A549 (cell line): ENCODE results near the gene BIK. TPM values are rescaled to one million over a fixed set of nuclear protein-coding genes. Genes with fewer than 3 reads are reported as not detected.

Source experiments
- ATAC-seq, 2 experiments: fragments of 200-7000 bp in 1 of 2; fragments of >200 bp in 1 of 2; cut with Nextera tagmentation in 1 of 2; cut with Tn5 transposase in 1 of 2; 3 replicates each; pipeline versions ENCODE4 v1.8.0 to v1.9.1; 2018 to 2020; ENCODE audit warnings: mild to moderate bottlenecking in 1 of 2, moderate library complexity in 1 of 2
- CTCF ChIA-PET: fragments of 300-600 bp; sonication (Branson Sonifier 250); formaldehyde crosslinking; extraction: SDS; loops from one replicate; lab custom pipeline; 2021; ENCODE audit warnings: antibody characterized with exemption, inconsistent platforms; lab: Yijun Ruan, JAX
- POLR2A ChIA-PET: fragments of 350-600 bp; formaldehyde crosslinking; extraction: SDS; loops from one replicate; lab custom pipeline; 2021; ENCODE audit warnings: antibody characterized with exemption, inconsistent platforms; lab: Yijun Ruan, JAX
- DNase-seq, 2 experiments: peaks; one replicate each; pipeline versions ENCODE4 v3.0.0 to v3.0.0-alpha.2; 2011 to 2016; ENCODE audit warnings: low read depth in 1 of 2, low spot score in 1 of 2
- FAIRE-seq: peaks from 2 replicates; lab custom pipeline; 2011; peaks lifted over from hg19 to GRCh38; lab: Jason Lieb, UNC
- H3K27ac ChIP-seq, 2 experiments: fragments of >200 bp; sonication (Bioruptor Twin); formaldehyde crosslinking; 3 replicates each; pipeline ENCODE4 v1.5.1; 2016 to 2017
- H3K4me1 ChIP-seq: fragments of >200 bp; sonication (Bioruptor Twin); formaldehyde crosslinking; 3 replicates; pipeline ENCODE4 v1.6.1; 2016
- H3K4me2 ChIP-seq: fragments of >200 bp; sonication (Bioruptor Twin); formaldehyde crosslinking; 3 replicates; pipeline ENCODE4 v1.6.1; 2016
- H3K4me3 ChIP-seq: fragments of >200 bp; sonication (Bioruptor Twin); formaldehyde crosslinking; 3 replicates; pipeline ENCODE4 v1.5.1; 2016
- H3K9me3 ChIP-seq: fragments of >200 bp; sonication (Bioruptor Twin); formaldehyde crosslinking; 3 replicates; pipeline ENCODE4 v1.6.1; 2016
- BHLHE40 ChIP-seq: IDR thresholded peaks from 2 replicates; pipeline ENCODE4 v1.6.1; 2012; ENCODE audit warnings: low read depth, low read length, inconsistent platforms
- CBX2 ChIP-seq: fragments of 200-600 bp; sonication (generic); IDR thresholded peaks from 2 replicates; pipeline ENCODE4 v1.6.1; 2016; ENCODE audit warnings: low read depth, mild to moderate bottlenecking, borderline replicate concordance
- CBX8 ChIP-seq: fragments of 200-600 bp; sonication (generic); IDR thresholded peaks from 2 replicates; pipeline ENCODE4 v1.6.1; 2016
- CEBPB ChIP-seq, 2 experiments: fragments of >200 bp in 1 of 2; sonication (Bioruptor Twin) in 1 of 2; formaldehyde crosslinking in 1 of 2; IDR thresholded peaks; 2 replicates each; pipeline ENCODE4 v1.6.1; 2012 to 2016
- CHD2 ChIP-seq: fragments of 150-350 bp; IDR thresholded peaks from 2 replicates; pipeline ENCODE4 v1.6.1; 2014; ENCODE audit warnings: low read length; ENCODE audit not compliant: partially characterized antibody
- CHD4 ChIP-seq: fragments of 200-600 bp; sonication (generic); IDR thresholded peaks from 2 replicates; pipeline ENCODE4 v1.6.1; 2016; ENCODE audit warnings: antibody characterized with exemption, mild to moderate bottlenecking, borderline replicate concordance
- FOSL2 ChIP-seq, 2 experiments: fragments of 450-650 bp in 1 of 2; fragments of >200 bp in 1 of 2; sonication (Bioruptor Twin) in 1 of 2; formaldehyde crosslinking; IDR thresholded peaks; 2 replicates each; pipeline versions ENCODE4 v1.5.0 to v1.6.1; 2016 to 2020; ENCODE audit warnings: mild to moderate bottlenecking in 1 of 2, moderate library complexity in 1 of 2
- GATA3 ChIP-seq: IDR thresholded peaks from 2 replicates; pipeline ENCODE4 v1.6.1; 2012; ENCODE audit warnings: borderline replicate concordance
- HDAC2 ChIP-seq: fragments of 200-600 bp; sonication (generic); IDR thresholded peaks from 2 replicates; pipeline ENCODE4 v1.6.1; 2016
- HOXA7 ChIP-seq: fragments of 250-450 bp; sonication (Bioruptor Pico); IDR thresholded peaks from 2 replicates; pipeline ENCODE4 v1.5.0; 2020; ENCODE audit warnings: mild to moderate bottlenecking, moderate library complexity
- HOXB13 ChIP-seq: fragments of 250-450 bp; sonication (Bioruptor Pico); IDR thresholded peaks from 2 replicates; pipeline ENCODE4 v1.5.0; 2020; ENCODE audit warnings: low read depth, mild to moderate bottlenecking, moderate library complexity
- KDM1A ChIP-seq: fragments of 200-600 bp; sonication (generic); IDR thresholded peaks from 2 replicates; pipeline ENCODE4 v1.6.1; 2016; ENCODE audit warnings: low read depth, mild to moderate bottlenecking
- KDM5A ChIP-seq: fragments of 200-600 bp; sonication (generic); IDR thresholded peaks from 2 replicates; pipeline ENCODE4 v1.6.1; 2016; ENCODE audit warnings: antibody characterized with exemption, mild to moderate bottlenecking
- MAFK ChIP-seq: fragments of 450-650 bp; IDR thresholded peaks from 2 replicates; pipeline ENCODE4 v1.6.1; 2014; ENCODE audit not compliant: partially characterized antibody
- MAZ ChIP-seq: fragments of 150-350 bp; IDR thresholded peaks from 2 replicates; pipeline ENCODE4 v1.6.1; 2014; ENCODE audit warnings: antibody characterized with exemption, low read depth, low read length, borderline replicate concordance
- NFE2L2 ChIP-seq: fragments of 150-350 bp; conservative IDR thresholded peaks from 2 replicates; pipeline ENCODE4 v1.6.1; 2014; ENCODE audit warnings: low read length
- POLR2A ChIP-seq: IDR thresholded peaks from 2 replicates; pipeline ENCODE4 v1.6.1; 2012; ENCODE audit warnings: mild to moderate bottlenecking, low read length
- POLR2AphosphoS2 ChIP-seq: conservative IDR thresholded peaks from 2 replicates; pipeline ENCODE4 v1.6.1; 2012; ENCODE audit warnings: low read length, improper control_type of control experiment, inconsistent platforms
- RAD21 ChIP-seq, 2 experiments: fragments of >200 bp in 1 of 2; sonication (Bioruptor Twin) in 1 of 2; formaldehyde crosslinking in 1 of 2; IDR thresholded peaks in 1 of 2; conservative IDR thresholded peaks in 1 of 2; 2 replicates in 1 of 2; 3 replicates in 1 of 2; pipeline ENCODE4 v1.6.1; 2012 to 2018; ENCODE audit warnings: inconsistent platforms in 1 of 2
- SREBF2 ChIP-seq: fragments of 450-650 bp; IDR thresholded peaks from 2 replicates; pipeline ENCODE4 v1.6.1; 2014; ENCODE audit warnings: mild to moderate bottlenecking, moderate library complexity
- TFCP2L1 ChIP-seq: fragments of 250-450 bp; sonication (Bioruptor Pico); IDR thresholded peaks from 2 replicates; pipeline ENCODE4 v1.5.0; 2021; ENCODE audit warnings: mild to moderate bottlenecking
- TP53 ChIP-seq: fragments of 250-450 bp; sonication (Bioruptor Pico); IDR thresholded peaks from 2 replicates; pipeline ENCODE4 v1.5.0; 2021; ENCODE audit warnings: mild to moderate bottlenecking, moderate library complexity
- ZSCAN20 ChIP-seq: fragments of 250-450 bp; sonication (Bioruptor Pico); IDR thresholded peaks from 2 replicates; pipeline ENCODE4 v1.8.0; 2022; ENCODE audit warnings: mild to moderate bottlenecking, moderate library complexity
- WGBS: methylation state at CpG from one replicate; pipeline ENCODE4 v1.1.6; 2017; ENCODE audit errors: missing lambda C conversion rate; 5-methylcytosine and 5-hydroxymethylcytosine counted together
- polyA plus RNA-seq, 4 experiments: library from polyadenylated mRNA; depleted of rRNA in 3 of 4; stranded (reverse); fragments of >200 nt; fragmentation: RNase III in 1 of 4; extraction: RNeasy Plus Mini Kit Qiagen cat#74134 plus additional on column Dnase treatment in 1 of 4; gene quantifications; 2 replicates in 3 of 4; 3 replicates in 1 of 4; pipeline ENCODE4 v1.2.3, GENCODE V29; 2011 to 2017
- TF ChIP-seq, protein P1 (sequence below): IDR thresholded peaks from 2 replicates; pipeline ENCODE4 v1.6.1; 2012
- TF ChIP-seq, protein P2 (sequence below): fragments of >200 bp; sonication (Bioruptor Twin); formaldehyde crosslinking; IDR thresholded peaks from 3 replicates; pipeline ENCODE4 v1.6.1; 2016
- TF ChIP-seq, protein P3 (sequence below): fragments of 200-600 bp; sonication (generic); IDR thresholded peaks from 2 replicates; pipeline ENCODE4 v1.6.1; 2016; ENCODE audit warnings: antibody characterized with exemption, mild to moderate bottlenecking, moderate library complexity
- TF ChIP-seq, protein P4 (sequence below): fragments of 250-450 bp; sonication (Bioruptor Pico); IDR thresholded peaks from 2 replicates; pipeline ENCODE4 v1.5.0; 2020; ENCODE audit warnings: low read depth, mild to moderate bottlenecking, moderate library complexity
- TF ChIP-seq, protein P5 (sequence below): IDR thresholded peaks from 2 replicates; pipeline ENCODE4 v1.6.1; 2012
- TF ChIP-seq, protein P6 (sequence below): IDR thresholded peaks from 2 replicates; pipeline ENCODE4 v1.6.1; 2012; ENCODE audit warnings: low read depth, borderline replicate concordance

The BIK gene
- polyA plus RNA-seq, 2 of the 4 experiments (the other 2 are of a cell fraction) = 0.54 to 0.88 TPM

DNA sequence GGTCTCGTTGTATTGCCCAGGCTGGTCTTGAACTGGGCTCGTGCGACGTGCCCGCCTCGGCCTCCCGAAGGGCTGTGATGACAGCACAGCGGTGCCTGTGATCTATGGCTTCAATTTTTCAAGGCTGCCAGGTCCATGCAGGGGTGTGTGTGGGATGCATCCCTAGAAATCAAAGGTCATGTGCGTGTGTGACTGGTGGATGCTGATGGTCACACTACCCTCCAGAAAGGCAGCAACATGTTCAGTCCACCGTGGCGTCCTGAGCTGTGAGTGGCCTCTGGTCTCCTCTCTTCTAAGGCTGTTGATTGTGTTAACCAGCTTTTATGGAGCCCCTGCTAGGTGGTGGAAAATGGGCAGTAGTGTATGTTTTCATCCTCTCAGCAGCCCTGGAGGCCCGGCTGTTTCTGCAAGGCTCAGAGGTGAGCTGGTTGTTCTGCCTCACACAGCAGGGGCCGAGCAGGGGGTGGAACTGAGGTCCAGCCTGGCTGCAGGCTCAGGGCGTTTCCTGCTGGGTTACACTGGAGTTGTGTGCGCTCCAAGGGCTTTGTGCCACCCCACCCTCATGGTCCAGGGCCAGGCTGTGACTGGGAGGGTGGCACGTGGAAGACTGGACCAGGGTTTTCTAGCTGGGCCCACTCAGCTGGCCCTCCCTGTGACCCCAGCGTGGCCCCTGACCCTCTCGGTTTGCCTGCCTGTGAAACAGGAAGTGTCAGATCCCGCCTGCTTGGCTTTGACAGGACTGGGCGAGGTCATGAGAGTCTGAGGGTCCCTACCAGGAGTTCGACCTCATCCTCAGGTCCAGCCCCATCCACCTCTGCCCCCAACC, 7.7 kb downstream of the BIK start:
- no peak overlapping the region for H3K4me2 ChIP-seq
- H3K4me1 ChIP-seq = no peaks in the 10 kb centered on the region
- DNase-seq (no peak), ATAC-seq (no peak), FAIRE-seq (no peak)
- TF ChIP-seq TP53 (no peak), TFCP2L1 (CRISPR knock-in tag) (no peak), HOXA7 (CRISPR knock-in tag) (no peak), RAD21 (conservative IDR thresholded peaks at IDR 0.05 in 1 of 2, IDR thresholded peaks at IDR 0.05 in 1 of 2) (no peak), CEBPB (IDR thresholded peaks at IDR 0.05) (no peak), POLR2A (no peak), MAFK (no peak), ZSCAN20 (no peak), HOXB13 (CRISPR knock-in tag) (no peak), KDM1A (no peak), CHD2 (no peak), GATA3 (no peak), NFE2L2 (no peak), MAZ (no peak), KDM5A (no peak), POLR2AphosphoS2 (no peak)
- TF ChIP-seq, protein P1, sequence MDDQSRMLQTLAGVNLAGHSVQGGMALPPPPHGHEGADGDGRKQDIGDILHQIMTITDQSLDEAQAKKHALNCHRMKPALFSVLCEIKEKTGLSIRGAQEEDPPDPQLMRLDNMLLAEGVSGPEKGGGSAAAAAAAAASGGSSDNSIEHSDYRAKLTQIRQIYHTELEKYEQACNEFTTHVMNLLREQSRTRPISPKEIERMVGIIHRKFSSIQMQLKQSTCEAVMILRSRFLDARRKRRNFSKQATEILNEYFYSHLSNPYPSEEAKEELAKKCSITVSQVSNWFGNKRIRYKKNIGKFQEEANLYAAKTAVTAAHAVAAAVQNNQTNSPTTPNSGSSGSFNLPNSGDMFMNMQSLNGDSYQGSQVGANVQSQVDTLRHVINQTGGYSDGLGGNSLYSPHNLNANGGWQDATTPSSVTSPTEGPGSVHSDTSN = no peak
- TF ChIP-seq, protein P2, sequence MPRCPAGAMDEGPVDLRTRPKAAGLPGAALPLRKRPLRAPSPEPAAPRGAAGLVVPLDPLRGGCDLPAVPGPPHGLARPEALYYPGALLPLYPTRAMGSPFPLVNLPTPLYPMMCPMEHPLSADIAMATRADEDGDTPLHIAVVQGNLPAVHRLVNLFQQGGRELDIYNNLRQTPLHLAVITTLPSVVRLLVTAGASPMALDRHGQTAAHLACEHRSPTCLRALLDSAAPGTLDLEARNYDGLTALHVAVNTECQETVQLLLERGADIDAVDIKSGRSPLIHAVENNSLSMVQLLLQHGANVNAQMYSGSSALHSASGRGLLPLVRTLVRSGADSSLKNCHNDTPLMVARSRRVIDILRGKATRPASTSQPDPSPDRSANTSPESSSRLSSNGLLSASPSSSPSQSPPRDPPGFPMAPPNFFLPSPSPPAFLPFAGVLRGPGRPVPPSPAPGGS = no peak
- no peak overlapping the region for H3K27ac ChIP-seq
- 81% methylated on average over 20 of the region's 21 CpGs for WGBS
- H3K9me3 ChIP-seq = no peaks in the 10 kb centered on the region
- ChIA-PET POLR2A (no interaction called here), CTCF (interaction anchor here (0.6 to 1.3 kb wide), 5 partner anchors 13 to 497 kb away, joined by 3 read pairs; no protein-coding TSS in a partner anchor)
- no peak overlapping the region for H3K4me3 ChIP-seq

DNA sequence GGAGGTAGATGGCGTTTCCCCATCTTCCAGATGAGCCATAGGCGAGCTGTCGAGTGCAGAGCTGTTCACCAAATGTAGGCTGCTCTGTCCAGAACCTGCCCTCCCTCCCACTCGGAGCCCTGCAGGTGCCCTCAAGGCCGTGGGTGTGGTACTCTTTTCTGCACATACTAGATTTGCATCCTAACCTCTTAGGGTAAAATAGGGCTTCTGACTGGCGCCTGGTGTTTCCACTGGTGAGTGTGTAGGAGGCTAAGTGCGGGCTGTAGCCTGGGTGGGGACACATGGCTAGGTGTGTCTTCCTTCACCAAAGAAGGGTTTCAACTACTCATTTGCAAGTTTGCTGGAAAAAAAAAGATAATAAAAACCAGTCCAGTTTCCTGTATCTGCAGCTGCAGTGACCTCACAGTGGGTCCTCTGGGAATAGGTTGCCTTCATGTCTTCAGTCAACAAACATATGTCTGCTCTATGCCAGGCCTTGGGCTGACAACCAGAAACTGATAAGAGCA, 8.5 kb downstream of the BIK start:
- CTCF ChIA-PET = interaction anchor here (1.0 to 1.2 kb wide), 2 partner anchors 13 to 498 kb away, joined by 3 read pairs; no protein-coding TSS in a partner anchor
- ATAC-seq (no peak), FAIRE-seq (no peak), DNase-seq (no peak)
- Histone ChIP-seq H3K27ac (no peak overlapping the region), H3K4me1 (no peaks in the 10 kb centered on the region), H3K4me3 (no peak overlapping the region), H3K4me2 (no peak overlapping the region), H3K9me3 (no peaks in the 10 kb centered on the region)
- POLR2A ChIA-PET = no interaction called here
- WGBS = 81% methylated on average over 6 of the region's 7 CpGs
- TF ChIP-seq, protein P3, sequence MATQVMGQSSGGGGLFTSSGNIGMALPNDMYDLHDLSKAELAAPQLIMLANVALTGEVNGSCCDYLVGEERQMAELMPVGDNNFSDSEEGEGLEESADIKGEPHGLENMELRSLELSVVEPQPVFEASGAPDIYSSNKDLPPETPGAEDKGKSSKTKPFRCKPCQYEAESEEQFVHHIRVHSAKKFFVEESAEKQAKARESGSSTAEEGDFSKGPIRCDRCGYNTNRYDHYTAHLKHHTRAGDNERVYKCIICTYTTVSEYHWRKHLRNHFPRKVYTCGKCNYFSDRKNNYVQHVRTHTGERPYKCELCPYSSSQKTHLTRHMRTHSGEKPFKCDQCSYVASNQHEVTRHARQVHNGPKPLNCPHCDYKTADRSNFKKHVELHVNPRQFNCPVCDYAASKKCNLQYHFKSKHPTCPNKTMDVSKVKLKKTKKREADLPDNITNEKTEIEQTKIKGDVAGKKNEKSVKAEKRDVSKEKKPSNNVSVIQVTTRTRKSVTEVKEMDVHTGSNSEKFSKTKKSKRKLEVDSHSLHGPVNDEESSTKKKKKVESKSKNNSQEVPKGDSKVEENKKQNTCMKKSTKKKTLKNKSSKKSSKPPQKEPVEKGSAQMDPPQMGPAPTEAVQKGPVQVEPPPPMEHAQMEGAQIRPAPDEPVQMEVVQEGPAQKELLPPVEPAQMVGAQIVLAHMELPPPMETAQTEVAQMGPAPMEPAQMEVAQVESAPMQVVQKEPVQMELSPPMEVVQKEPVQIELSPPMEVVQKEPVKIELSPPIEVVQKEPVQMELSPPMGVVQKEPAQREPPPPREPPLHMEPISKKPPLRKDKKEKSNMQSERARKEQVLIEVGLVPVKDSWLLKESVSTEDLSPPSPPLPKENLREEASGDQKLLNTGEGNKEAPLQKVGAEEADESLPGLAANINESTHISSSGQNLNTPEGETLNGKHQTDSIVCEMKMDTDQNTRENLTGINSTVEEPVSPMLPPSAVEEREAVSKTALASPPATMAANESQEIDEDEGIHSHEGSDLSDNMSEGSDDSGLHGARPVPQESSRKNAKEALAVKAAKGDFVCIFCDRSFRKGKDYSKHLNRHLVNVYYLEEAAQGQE = no peak
- no peak for TF ChIP-seq HOXB13 (CRISPR knock-in tag)
- TF ChIP-seq, protein P4, sequence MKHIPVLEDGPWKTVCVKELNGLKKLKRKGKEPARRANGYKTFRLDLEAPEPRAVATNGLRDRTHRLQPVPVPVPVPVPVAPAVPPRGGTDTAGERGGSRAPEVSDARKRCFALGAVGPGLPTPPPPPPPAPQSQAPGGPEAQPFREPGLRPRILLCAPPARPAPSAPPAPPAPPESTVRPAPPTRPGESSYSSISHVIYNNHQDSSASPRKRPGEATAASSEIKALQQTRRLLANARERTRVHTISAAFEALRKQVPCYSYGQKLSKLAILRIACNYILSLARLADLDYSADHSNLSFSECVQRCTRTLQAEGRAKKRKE (CRISPR knock-in tag) = no peak
- TF ChIP-seq SREBF2 = no peak
- TF ChIP-seq CHD4 = no peak
- TF ChIP-seq CHD2 = no peak
- TF ChIP-seq HDAC2 = no peak
- no peak for TF ChIP-seq CBX2
- TF ChIP-seq, protein P5, sequence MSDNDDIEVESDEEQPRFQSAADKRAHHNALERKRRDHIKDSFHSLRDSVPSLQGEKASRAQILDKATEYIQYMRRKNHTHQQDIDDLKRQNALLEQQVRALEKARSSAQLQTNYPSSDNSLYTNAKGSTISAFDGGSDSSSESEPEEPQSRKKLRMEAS = no peak
- TF ChIP-seq BHLHE40 = no peak
- no peak for TF ChIP-seq CBX8
- TF ChIP-seq FOSL2 (IDR thresholded peaks at IDR 0.05) = no peak
- TF ChIP-seq FOSL2 (CRISPR knock-in tag; IDR thresholded peaks at IDR 0.05) = no peak
- no peak for TF ChIP-seq TFCP2L1 (CRISPR knock-in tag)
- TF ChIP-seq, protein P6, sequence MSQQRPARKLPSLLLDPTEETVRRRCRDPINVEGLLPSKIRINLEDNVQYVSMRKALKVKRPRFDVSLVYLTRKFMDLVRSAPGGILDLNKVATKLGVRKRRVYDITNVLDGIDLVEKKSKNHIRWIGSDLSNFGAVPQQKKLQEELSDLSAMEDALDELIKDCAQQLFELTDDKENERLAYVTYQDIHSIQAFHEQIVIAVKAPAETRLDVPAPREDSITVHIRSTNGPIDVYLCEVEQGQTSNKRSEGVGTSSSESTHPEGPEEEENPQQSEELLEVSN = no peak
